Transverse colon (tissue), 4 donors: ENCODE data around the gene TSPAN32.

Experiments
- EP300 ChIP-seq: sonication (generic); formaldehyde crosslinking; IDR thresholded peaks from one replicate; pipeline ENCODE4 v1.6.1; 2017; ENCODE audit warnings: antibody characterized with exemption, low read depth
- POLR2A ChIP-seq: fragments of 450-650 bp; IDR thresholded peaks from one replicate; pipeline ENCODE4 v1.6.1; 2016; ENCODE audit warnings: antibody characterized with exemption, mild to moderate bottlenecking, moderate library complexity
- POLR2AphosphoS5 ChIP-seq, 3 donors: sonication (generic); formaldehyde crosslinking; IDR thresholded peaks; one replicate each; pipeline ENCODE4 v1.6.1; 2016; ENCODE audit warnings: antibody characterized with exemption in 3 of 3
- TF ChIP-seq, protein P1 (sequence below), 5 experiments: fragments of 200-600 bp in 3 of 5; fragments of 450-650 bp in 2 of 5; sonication (generic) in 3 of 5; IDR thresholded peaks; 1 replicate in 2 of 5; 2 replicates in 3 of 5; pipeline ENCODE4 v1.5.1; 2016 to 2017; ENCODE audit warnings: antibody characterized with exemption in 5 of 5, inconsistent platforms in 3 of 5, mild to moderate bottlenecking in 2 of 5, moderate library complexity in 1 of 5

DNA sequence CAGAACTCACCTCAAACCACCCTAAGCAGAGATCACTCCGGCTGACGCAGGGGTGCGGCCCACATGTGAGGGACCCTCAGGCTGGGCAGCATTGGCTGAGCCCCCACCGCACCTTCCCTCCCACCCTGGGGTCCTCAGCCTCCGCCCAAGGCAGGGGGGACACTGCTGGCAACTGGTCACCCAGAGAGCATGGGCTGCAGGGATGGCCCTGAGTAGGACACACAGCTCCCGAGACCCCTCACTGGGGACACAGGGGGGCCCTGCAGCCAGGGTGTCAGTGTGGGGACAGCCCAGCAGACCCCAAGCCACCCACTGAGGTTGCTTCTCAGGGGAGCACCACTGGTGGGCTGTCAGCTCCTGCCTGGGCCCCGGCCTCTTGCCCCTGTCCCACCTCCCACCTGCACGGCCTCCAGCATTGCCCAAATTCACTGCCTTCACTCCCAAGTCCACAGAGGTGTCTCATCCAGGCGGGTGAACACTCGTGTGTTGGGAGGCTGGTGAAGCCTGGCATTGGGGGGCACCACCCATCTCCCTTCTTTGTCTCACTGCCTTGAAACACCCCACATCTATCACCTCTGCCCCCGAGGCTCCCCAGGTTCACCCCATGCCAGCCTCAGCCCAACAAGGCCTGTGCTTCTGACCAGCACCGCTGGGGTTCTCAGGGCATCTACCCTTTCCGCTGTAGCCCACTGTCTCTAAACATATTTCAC, 4.7 kb upstream of the TSPAN32 start:
- TF ChIP-seq, protein P1, sequence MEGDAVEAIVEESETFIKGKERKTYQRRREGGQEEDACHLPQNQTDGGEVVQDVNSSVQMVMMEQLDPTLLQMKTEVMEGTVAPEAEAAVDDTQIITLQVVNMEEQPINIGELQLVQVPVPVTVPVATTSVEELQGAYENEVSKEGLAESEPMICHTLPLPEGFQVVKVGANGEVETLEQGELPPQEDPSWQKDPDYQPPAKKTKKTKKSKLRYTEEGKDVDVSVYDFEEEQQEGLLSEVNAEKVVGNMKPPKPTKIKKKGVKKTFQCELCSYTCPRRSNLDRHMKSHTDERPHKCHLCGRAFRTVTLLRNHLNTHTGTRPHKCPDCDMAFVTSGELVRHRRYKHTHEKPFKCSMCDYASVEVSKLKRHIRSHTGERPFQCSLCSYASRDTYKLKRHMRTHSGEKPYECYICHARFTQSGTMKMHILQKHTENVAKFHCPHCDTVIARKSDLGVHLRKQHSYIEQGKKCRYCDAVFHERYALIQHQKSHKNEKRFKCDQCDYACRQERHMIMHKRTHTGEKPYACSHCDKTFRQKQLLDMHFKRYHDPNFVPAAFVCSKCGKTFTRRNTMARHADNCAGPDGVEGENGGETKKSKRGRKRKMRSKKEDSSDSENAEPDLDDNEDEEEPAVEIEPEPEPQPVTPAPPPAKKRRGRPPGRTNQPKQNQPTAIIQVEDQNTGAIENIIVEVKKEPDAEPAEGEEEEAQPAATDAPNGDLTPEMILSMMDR (IDR thresholded peaks at IDR 0.05): no peak
- TF ChIP-seq POLR2AphosphoS5 (IDR thresholded peaks at IDR 0.05): no peak
- no peak for TF ChIP-seq POLR2A
- TF ChIP-seq EP300: no peak
